HK-2 (cell line): ENCODE data around the gene MTTP.

Source experiments
- DNase-seq: peaks from one replicate; pipeline ENCODE4 v3.0.0-alpha.2; 2018; ENCODE audit not compliant: unreplicated experiment

MTTP gene

GRCh38 chr4:99593781-99594641 lies 19.4 kb downstream of the MTTP start:
- DNase-seq = no peak

- DNase-seq = no peak
These were observed 20.2 kb downstream of the MTTP start for GRCh38 chr4:99594818-99595217.

GRCh38 chr4:99606716-99607115 lies 32.1 kb downstream of the MTTP start:
- DNase-seq = no peak

- DNase-seq = no peak
These were observed 33.8 kb downstream of the MTTP start for GRCh38 chr4:99608417-99608816.

- DNase-seq = no peak
These were observed 36.1 kb downstream of the MTTP start for GRCh38 chr4:99610605-99611175.

GRCh38 chr4:99612281-99612680 lies 37.7 kb downstream of the MTTP start:
- no peak for DNase-seq

- DNase-seq = no peak
These were observed 38.1 kb downstream of the MTTP start for GRCh38 chr4:99612704-99613103.

GRCh38 chr4:99614491-99614890 lies 39.9 kb downstream of the MTTP start:
- DNase-seq = no peak

- no peak for DNase-seq
These were observed 40.7 kb downstream of the MTTP start for GRCh38 chr4:99615170-99615820.

GRCh38 chr4:99617374-99617773 lies 42.8 kb downstream of the MTTP start:
- DNase-seq = no peak

GRCh38 chr4:99622341-99622740 lies 47.7 kb downstream of the MTTP start:
- DNase-seq = no peak

- DNase-seq = no peak
These were observed 49.6 kb downstream of the MTTP start for GRCh38 chr4:99624141-99624719.

GRCh38 chr4:99625369-99625768 lies 50.7 kb downstream of the MTTP start:
- no peak for DNase-seq

- no peak for DNase-seq
These were observed 53.4 kb downstream of the MTTP start for GRCh38 chr4:99628040-99628439.

GRCh38 chr4:99629962-99630554 lies 55.4 kb downstream of the MTTP start:
- no peak for DNase-seq

- no peak for DNase-seq
These were observed 56.3 kb downstream of the MTTP start for GRCh38 chr4:99630857-99631360.

GRCh38 chr4:99633772-99634171 lies 59.1 kb downstream of the MTTP start:
- DNase-seq = no peak

GRCh38 chr4:99634742-99635360 lies 60.2 kb downstream of the MTTP start:
- no peak for DNase-seq

- no peak for DNase-seq
These were observed 61.0 kb downstream of the MTTP start for GRCh38 chr4:99635601-99636000.

- no peak for DNase-seq
These were observed 61.8 kb downstream of the MTTP start for GRCh38 chr4:99636422-99636821.

- no peak for DNase-seq
These were observed 62.5 kb downstream of the MTTP start for GRCh38 chr4:99637174-99637573.

- no peak for DNase-seq
These were observed 66.1 kb downstream of the MTTP start for GRCh38 chr4:99640676-99641075.
